ENCODE results near the gene RPRD1B.
"Not testable (repeated sequence)": the region's sequence is repeated elsewhere in the genome, so short reads cannot be mapped to it uniquely, and the experiment has no call there.

Gene RPRD1B

GRCh38 chr20:38095017-38095686 lies 61.6 kb downstream of the RPRD1B start:
- DNase-seq (ENCODE audit: insufficient read length, low spot score), result no peak

GRCh38 chr20:38098952-38099351 lies 65.4 kb downstream of the RPRD1B start:
- no peak for FAIRE-seq

More at GRCh38 chr20:38095017-38095686, 61.6 kb downstream of the RPRD1B start:
- no peak for FAIRE-seq

GRCh38 chr20:38102206-38102605 lies 68.7 kb downstream of the RPRD1B start:
- not testable (repeated sequence) for FAIRE-seq; DNase-seq (ENCODE audit: insufficient read length, low spot score)

More at GRCh38 chr20:38098952-38099351, 65.4 kb downstream of the RPRD1B start:
- DNase-seq (ENCODE audit: insufficient read length, low spot score), result no peak

- DNase-seq (ENCODE audit: insufficient read length, low spot score) (no peak), FAIRE-seq (no peak)
These were observed 70.7 kb downstream of the RPRD1B start for GRCh38 chr20:38104285-38104684.

- FAIRE-seq (no peak), DNase-seq (ENCODE audit: insufficient read length, low spot score) (no peak)
These were observed 72.9 kb downstream of the RPRD1B start for GRCh38 chr20:38106461-38106860.

- DNase-seq (ENCODE audit: insufficient read length, low spot score); FAIRE-seq: not testable (repeated sequence)
These were observed 73.8 kb downstream of the RPRD1B start for GRCh38 chr20:38107386-38107785.

GRCh38 chr20:38107916-38108315 lies 74.4 kb downstream of the RPRD1B start:
- not testable (repeated sequence) for FAIRE-seq; DNase-seq (ENCODE audit: insufficient read length, low spot score)

- DNase-seq (ENCODE audit: insufficient read length, low spot score) (no peak), FAIRE-seq (no peak)
These were observed 75.0 kb downstream of the RPRD1B start for GRCh38 chr20:38108438-38108985.

- no peak for DNase-seq (ENCODE audit: insufficient read length, low spot score)
These were observed 75.5 kb downstream of the RPRD1B start for GRCh38 chr20:38108986-38109541.

GRCh38 chr20:38109591-38110524 lies 76.3 kb downstream of the RPRD1B start:
- FAIRE-seq, result peak; percentile 98
- peak; percentile 98 for DNase-seq (ENCODE audit: insufficient read length, low spot score)

More at GRCh38 chr20:38108986-38109541, 75.5 kb downstream of the RPRD1B start:
- FAIRE-seq, result no peak

- FAIRE-seq, result no peak
These were observed 77.1 kb downstream of the RPRD1B start for GRCh38 chr20:38110525-38111178.

GRCh38 chr20:38111366-38112232 lies 78.1 kb downstream of the RPRD1B start:
- DNase-seq (ENCODE audit: insufficient read length, low spot score) (no peak), FAIRE-seq (no peak)

More at GRCh38 chr20:38110525-38111178, 77.1 kb downstream of the RPRD1B start:
- DNase-seq (ENCODE audit: insufficient read length, low spot score), result no peak

- DNase-seq (ENCODE audit: insufficient read length, low spot score), result no peak
- no peak for FAIRE-seq
These were observed 78.8 kb downstream of the RPRD1B start for GRCh38 chr20:38112261-38112929.

- FAIRE-seq (peak; percentile 20), DNase-seq (ENCODE audit: insufficient read length, low spot score) (no peak)
These were observed 79.4 kb downstream of the RPRD1B start for GRCh38 chr20:38112930-38113294.

GRCh38 chr20:38113401-38114325 lies 80.1 kb downstream of the RPRD1B start:
- DNase-seq (ENCODE audit: insufficient read length, low spot score), result peak; percentile 51
- FAIRE-seq, result peak; percentile 73

GRCh38 chr20:38114353-38114791 lies 80.8 kb downstream of the RPRD1B start:
- FAIRE-seq, result no peak
- no peak for DNase-seq (ENCODE audit: insufficient read length, low spot score)

GRCh38 chr20:38115205-38115604 lies 81.7 kb downstream of the RPRD1B start:
- no peak for DNase-seq (ENCODE audit: insufficient read length, low spot score)
- FAIRE-seq, result peak; percentile 49

GRCh38 chr20:38115896-38116295 lies 82.3 kb downstream of the RPRD1B start:
- DNase-seq (ENCODE audit: insufficient read length, low spot score) (no peak), FAIRE-seq (no peak)

Data from HTR-8/SVneo (cell line).